Measurements from ENCODE around the gene ST14.

DNA sequence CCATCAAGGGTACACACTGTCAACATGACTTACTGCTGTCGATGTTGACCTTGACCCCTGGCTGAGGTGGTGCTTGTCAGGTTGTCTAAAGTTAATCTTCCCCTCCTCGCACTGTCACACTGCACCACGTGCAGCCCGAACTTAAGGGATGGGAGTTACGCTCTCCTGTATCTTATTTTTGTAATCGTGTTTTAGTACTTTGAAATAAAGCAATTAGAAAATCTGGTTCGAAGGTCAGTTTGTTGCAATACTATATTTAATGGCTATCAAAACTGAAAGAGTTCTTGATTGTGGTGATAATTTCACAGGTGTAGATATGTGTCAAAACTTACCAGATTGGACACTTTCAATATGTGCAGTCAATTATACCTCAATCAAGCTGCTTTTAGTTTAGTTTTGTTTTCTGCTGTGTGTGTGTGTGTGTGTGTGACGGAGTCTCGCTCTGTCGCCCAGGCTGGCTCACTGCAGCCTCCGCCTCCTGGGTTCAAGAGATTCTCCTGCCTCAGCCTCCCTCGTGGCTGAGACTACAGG, 10.7 kb upstream of the ST14 start:
- no peak for TF ChIP-seq POLR2AphosphoS5 (IDR thresholded peaks at IDR 0.05)
- TF ChIP-seq, protein P1, sequence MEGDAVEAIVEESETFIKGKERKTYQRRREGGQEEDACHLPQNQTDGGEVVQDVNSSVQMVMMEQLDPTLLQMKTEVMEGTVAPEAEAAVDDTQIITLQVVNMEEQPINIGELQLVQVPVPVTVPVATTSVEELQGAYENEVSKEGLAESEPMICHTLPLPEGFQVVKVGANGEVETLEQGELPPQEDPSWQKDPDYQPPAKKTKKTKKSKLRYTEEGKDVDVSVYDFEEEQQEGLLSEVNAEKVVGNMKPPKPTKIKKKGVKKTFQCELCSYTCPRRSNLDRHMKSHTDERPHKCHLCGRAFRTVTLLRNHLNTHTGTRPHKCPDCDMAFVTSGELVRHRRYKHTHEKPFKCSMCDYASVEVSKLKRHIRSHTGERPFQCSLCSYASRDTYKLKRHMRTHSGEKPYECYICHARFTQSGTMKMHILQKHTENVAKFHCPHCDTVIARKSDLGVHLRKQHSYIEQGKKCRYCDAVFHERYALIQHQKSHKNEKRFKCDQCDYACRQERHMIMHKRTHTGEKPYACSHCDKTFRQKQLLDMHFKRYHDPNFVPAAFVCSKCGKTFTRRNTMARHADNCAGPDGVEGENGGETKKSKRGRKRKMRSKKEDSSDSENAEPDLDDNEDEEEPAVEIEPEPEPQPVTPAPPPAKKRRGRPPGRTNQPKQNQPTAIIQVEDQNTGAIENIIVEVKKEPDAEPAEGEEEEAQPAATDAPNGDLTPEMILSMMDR (IDR thresholded peaks at IDR 0.05 in 8 of 11, conservative IDR thresholded peaks at IDR 0.05 in 3 of 11), result no peak
